ENCODE data around the gene S100A5. TPM values are rescaled to one million over a fixed set of nuclear protein-coding genes. Genes with fewer than 3 reads are reported as not detected.

The S100A5 gene, protein sequence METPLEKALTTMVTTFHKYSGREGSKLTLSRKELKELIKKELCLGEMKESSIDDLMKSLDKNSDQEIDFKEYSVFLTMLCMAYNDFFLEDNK
- 1.1 TPM in 1 of 2 replicates, not detected in the other for total RNA-seq

DNA sequence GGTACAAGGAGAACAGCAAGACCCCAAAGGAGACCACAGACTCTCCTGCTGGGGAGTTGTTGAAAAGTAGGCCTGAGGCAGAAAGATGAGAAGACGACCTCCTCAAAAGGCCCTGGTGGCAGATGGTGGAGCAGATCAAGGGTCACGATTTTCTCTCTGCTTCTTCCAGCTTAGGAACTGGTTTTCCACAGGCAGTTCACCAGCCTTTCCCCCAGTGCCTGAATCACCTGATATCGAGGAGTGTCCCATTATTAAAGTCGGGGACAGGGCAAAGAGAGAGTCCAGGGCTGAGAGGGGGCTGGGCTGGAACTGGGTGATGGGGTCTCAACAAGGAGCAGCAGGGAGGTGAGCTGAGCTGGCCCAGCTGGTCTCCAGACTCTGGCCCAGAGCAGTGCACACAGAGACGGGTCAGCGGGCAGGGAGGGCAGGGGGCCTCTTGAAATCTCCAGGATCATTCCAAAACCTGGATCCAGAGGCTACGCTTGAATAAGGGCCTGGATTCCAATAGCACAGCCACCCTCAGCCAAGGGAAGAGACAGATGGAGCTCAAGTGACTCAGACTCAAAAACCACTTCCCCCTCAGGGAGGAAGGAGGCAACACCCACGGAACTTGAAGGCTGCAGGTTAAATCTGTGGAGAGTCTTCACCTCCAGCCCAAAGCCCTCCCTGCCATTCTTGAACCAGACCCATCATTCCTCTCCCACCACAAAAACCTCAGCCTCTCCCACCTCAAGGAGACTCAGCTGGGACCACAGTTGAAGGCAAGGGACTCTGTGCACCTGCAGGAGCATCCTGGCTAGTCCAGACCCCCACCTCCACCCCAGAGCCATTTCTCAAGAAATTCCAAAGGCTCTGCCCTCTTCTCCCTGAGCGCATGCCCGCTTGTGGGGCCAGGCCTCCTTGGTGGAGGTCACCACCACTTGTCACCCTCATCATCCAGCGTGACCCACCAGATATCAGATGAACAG, at the start of gene S100A5:
TSS of gene S100A5 (minus strand) at position 541 of the 968 bp plus-strand sequence. CDS start 743 bp downstream, outside the sequence.

DNA sequence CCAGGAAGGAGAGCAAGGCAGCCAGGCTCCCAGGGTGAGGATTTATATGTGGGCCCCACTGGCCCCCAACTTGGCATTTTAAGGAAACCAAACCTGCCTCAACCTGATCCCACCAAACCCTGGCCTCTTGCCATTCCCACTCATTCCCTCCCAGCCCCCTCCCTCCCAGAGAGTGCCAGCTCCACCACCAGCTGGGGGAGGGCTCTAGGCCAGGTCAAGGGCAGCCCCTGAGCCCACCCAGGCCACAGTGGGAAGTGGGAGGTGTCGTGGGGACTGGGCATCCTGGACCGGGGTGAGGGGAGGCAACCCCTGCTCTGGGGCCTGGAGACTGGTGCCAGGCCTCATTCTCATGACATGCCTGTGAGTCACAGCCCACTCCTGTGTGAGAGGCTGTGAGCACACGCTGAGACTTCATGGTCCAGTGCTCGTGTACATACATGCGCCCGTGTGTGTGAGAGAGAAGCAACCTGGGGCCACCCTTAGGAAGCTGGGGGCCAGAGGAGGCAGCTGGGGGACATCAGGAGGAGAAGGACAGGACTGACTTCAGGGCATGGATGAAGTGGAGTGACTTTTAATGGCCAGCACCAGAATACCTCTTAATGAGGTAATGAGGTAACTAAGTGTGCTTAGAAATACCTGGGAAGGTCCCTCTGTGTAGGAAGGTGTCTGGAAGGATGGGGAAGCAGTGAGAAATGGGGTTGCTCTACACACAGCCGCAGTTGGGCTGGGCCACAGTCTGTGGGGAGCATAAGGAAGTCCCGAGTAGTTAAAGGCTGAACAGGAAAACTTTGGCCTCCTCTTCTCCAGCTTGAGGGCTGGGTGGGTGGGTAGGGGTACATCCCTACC, 25.0 kb upstream of the S100A5 start, which contains the start of gene S100A2:
TSS of gene S100A2 (minus strand) at position 316 of the 846 bp plus-strand sequence. CDS start 1,967 bp downstream, outside the sequence.

DNA sequence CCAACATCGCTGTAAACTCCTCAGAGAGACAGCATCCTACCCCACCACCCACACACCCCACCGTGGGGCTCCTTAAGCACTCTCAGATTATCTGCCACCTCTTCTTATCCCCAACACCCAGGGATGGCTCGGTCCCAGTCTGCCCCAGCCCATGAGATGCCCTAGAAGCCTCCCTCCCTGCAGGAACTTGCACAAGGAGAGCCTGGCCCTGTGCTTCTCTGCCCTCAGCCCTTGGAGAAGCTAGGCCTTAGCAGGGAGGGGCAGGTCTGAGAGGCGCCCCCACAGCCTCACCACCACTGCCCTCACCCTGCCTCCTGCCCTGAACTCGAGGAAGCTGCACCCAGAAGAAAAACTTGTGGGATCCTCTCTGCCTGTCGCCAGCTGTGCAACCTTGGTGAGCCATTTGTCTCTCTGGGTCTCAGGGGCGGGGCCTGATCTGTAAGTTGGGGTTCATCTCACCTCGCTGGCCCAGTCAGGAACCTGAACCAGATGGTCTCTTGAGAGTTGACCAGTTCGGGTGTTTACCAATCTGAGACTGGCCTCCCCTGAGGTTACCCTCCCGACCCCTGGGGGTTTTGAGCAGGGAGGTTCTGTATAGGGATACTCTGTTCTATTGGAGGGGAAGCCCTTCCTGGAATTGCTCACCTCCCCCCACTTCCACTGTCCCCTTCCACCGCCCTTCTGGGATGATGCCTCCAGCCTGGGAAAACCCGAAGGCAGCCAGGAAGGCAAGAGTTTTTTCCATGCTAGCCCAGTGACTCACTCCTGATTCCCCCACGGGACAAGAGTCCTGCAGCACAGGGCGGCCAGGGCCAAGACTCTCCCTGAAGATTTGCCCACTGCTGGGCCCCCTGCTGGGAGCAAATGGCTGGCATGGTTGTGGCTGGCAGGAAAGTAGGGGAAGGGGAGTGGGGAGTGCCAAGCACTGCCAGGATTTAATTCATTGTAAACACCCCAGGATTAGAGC, 8.3 kb upstream of the S100A5 start, which contains the start of gene S100A3:
TSS of gene S100A3 (minus strand) at position 537 of the 967 bp plus-strand sequence. CDS start 773 bp downstream, outside the sequence.

DNA sequence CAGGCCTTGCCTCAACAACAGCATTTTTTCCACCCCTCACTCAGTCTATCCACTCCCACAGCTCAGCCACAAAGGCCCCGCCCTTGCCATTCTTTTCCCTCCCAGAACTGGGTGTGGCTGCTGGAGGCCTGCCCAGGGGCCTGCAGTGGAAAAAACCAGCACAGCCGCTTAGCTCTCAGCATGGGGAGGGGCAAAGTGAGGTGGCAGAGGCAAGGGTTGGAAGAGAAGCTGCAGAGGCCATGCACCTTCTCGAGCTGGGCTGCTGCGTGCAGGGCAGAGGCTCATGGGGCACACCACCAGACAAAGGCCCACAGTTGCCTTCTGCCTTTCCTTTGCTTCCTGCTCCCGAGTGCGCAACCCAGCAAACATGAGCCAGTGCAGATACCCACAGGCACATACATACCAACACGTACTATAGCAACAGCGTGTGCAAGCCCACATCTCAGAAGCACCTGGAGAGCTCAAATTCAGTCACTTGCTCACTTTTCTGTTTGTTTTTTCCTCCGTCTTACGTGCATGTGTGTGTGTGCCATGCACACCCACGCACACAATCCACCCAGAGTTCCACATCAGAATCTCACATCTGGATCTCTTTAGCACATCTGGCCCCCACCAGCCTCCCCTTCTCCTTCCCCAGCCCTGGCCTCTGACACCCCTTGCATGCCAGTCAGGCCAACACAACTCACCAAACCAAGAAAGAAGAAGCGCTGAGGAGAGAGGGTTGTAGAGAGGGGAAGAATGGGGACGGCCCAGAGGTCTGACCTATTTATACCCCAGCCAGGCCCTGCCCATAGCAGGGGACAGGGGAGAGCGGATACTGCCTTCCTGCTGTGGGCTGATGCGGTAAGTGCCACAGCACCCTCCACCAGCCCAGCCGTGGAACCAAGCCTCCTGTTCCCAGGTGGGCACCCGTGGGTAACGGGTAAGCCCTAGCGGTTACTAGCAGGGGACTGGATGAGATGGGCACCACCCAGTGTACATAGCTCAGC, 4.6 kb upstream of the S100A5 start, which contains the start of gene S100A4:
TSS of gene S100A4 (minus strand) at position 740 of the 989 bp plus-strand sequence. CDS start 1,012 bp downstream, outside the sequence.

DNA sequence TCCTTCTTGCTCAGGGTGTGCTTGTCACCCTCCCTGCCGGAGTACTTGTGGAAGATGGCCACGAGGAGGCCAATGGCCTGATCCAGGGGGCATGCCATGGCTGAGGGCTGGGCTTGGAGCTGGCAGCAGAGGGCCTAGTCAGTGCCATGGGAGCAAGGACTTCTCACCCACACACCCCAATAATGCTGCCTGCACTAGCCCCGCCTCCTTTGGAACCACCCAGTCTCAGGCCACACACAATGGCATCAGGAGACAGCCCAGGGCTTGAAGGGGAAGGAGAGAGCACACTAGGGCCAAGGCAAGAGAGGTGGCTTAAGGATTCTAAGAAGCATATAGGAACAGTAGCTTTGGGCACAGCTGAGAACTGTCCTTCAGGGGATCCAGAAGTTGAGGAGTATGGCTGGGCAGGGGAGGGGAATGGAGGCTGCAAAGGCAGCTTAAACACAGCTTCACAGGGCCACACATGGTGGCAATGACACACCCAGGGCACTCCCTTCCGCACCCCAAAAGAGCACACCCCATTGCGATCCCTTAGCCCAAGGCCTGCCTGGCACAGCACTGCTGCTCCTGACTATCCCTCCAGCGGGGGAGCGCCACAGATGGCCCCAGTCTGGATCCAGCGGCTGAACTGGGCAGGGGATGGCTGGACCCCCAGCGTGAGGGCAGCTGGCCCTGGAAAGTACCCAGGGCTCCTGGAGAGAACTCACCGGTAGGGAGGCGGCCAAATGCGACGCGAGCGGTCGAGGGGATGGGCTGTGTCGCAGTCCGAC, 5.3 kb downstream of the S100A5 start, which contains the start of gene S100A6:
TSS of gene S100A6 (minus strand) at position 750 of the 770 bp plus-strand sequence. CDS start at position 98, 652 bp downstream.

Other genes starting within 250 kb of the S100A5 start
- gene PGLYRP3, start 228.0 kb downstream of the S100A5 start, total RNA-seq = not detected in 2 replicates
- not detected in 2 replicates for gene PGLYRP4, start 192.1 kb downstream of the S100A5 start, total RNA-seq
- gene S100A9, start 183.1 kb downstream of the S100A5 start, total RNA-seq = not detected in 2 replicates
- not detected in 2 replicates for gene S100A12, start 165.3 kb downstream of the S100A5 start, total RNA-seq
- not detected in 2 replicates for gene S100A8, start 149.9 kb downstream of the S100A5 start, total RNA-seq
- not detected in 2 replicates for gene S100A7A, start 124.4 kb downstream of the S100A5 start, total RNA-seq
- not detected in 2 replicates for gene S100A7, start 80.3 kb downstream of the S100A5 start, total RNA-seq
- gene S100A6, start 4.9 kb downstream of the S100A5 start, total RNA-seq = 353 and 608 TPM in 2 replicates
- gene S100A4, start 4.9 kb upstream of the S100A5 start, total RNA-seq = 77.0 and 337 TPM in 2 replicates
- gene S100A3, start 8.3 kb upstream of the S100A5 start, total RNA-seq = 2.4 and 14.2 TPM in 2 replicates
- 1.1 and 2.1 TPM in 2 replicates for gene S100A2, start 24.9 kb upstream of the S100A5 start, total RNA-seq
- 83.8 and 558 TPM in 2 replicates for gene S100A16, start 72.2 kb upstream of the S100A5 start, total RNA-seq
- gene S100A14, start 75.4 kb upstream of the S100A5 start, total RNA-seq = not detected in 2 replicates
- 40.3 and 68.0 TPM in 2 replicates for gene S100A13, start 86.6 kb upstream of the S100A5 start, total RNA-seq
- 0.14 and 0.44 TPM in 2 replicates for gene S100A1, start 87.5 kb upstream of the S100A5 start, total RNA-seq
- 35.7 and 51.0 TPM in 2 replicates for gene CHTOP, start 93.1 kb upstream of the S100A5 start, total RNA-seq
- 38.3 and 60.7 TPM in 2 replicates for gene SNAPIN, start 117.8 kb upstream of the S100A5 start, total RNA-seq
- gene ILF2, start 130.1 kb upstream of the S100A5 start, total RNA-seq = 231 and 270 TPM in 2 replicates
- 0.14 and 0.88 TPM in 2 replicates for gene NPR1, start 137.8 kb upstream of the S100A5 start, total RNA-seq
- gene INTS3, start 187.1 kb upstream of the S100A5 start, total RNA-seq = 51.6 and 51.8 TPM in 2 replicates
- gene SLC27A3, start 234.5 kb upstream of the S100A5 start, total RNA-seq = 6.7 and 15.3 TPM in 2 replicates

Data from placental pericyte (primary cell).